OCI-LY7 (cell line): ENCODE results near the gene AHCTF1. TPM values are rescaled to one million over a fixed set of nuclear protein-coding genes. Genes with fewer than 3 reads are reported as not detected.

ENCODE experiments used
- Bru-seq: library from RNA; stranded (reverse); fragments of 400-500 nt; gene quantifications from one replicate; lab custom pipeline; 2021; lab: Mats Ljungman, UMichigan
- BruChase-seq, 2 experiments: library from RNA; stranded (reverse); fragments of 400-500 nt; gene quantifications; one replicate each; lab custom pipeline; 2021; lab: Mats Ljungman, UMichigan
- BruUV-seq: library from RNA; stranded (reverse); fragments of 400-500 nt; replicated peaks from 2 replicates; lab custom pipeline; 2021; lab: Mats Ljungman, UMichigan
- CTCF ChIA-PET: fragments of 300-600 bp; sonication (Branson Sonifier 250); formaldehyde crosslinking; loops from one replicate; lab custom pipeline; 2022; ENCODE audit warnings: antibody characterized with exemption; ENCODE audit not compliant: unreplicated experiment; lab: Charles Lee
- POLR2A ChIA-PET: fragments of 300-600 bp; sonication (Branson Sonifier 250); formaldehyde crosslinking; loops from one replicate; lab custom pipeline; 2022; ENCODE audit warnings: antibody characterized with exemption; lab: Charles Lee
- DNase-seq: peaks from one replicate; pipeline ENCODE4 v3.0.0-alpha.2; 2015; ENCODE audit warnings: low spot score
- H2AFZ ChIP-seq: fragments of 200-600 bp; sonication (generic), shearing (Covaris generic); 2 replicates; pipeline ENCODE4 v1.6.1; 2014; ENCODE audit warnings: mild to moderate bottlenecking, antibody characterized with exemption, low read length, moderate library complexity
- H3K27ac ChIP-seq: fragments of 200-600 bp; sonication (generic); 2 replicates; pipeline ENCODE4 v1.5.1; 2014; ENCODE audit warnings: mixed run types, low read depth, mild to moderate bottlenecking, moderate library complexity, low read length, inconsistent platforms; ENCODE audit not compliant: poor library complexity, severe bottlenecking
- H3K36me3 ChIP-seq: fragments of 200-600 bp; sonication (generic); 2 replicates; pipeline ENCODE4 v1.6.1; 2014; ENCODE audit warnings: mild to moderate bottlenecking, antibody characterized with exemption, low read length, moderate library complexity, mixed read lengths; ENCODE audit not compliant: insufficient read depth
- H3K4me1 ChIP-seq: fragments of 200-600 bp; sonication (generic); 2 replicates; pipeline ENCODE4 v1.5.1; 2014; ENCODE audit warnings: mild to moderate bottlenecking, low read length; ENCODE audit not compliant: insufficient read depth, poor library complexity, severe bottlenecking
- H3K4me2 ChIP-seq: fragments of 200-600 bp; sonication (generic); 2 replicates; pipeline ENCODE4 v1.6.1; 2014; ENCODE audit warnings: mild to moderate bottlenecking, low read length
- H3K4me3 ChIP-seq: fragments of 200-600 bp; sonication (generic); 2 replicates; pipeline ENCODE4 v1.5.1; 2014; ENCODE audit warnings: mild to moderate bottlenecking, low read depth, low read length; ENCODE audit not compliant: poor library complexity, severe bottlenecking
- H3K79me2 ChIP-seq: fragments of 200-600 bp; sonication (generic); 2 replicates; pipeline ENCODE4 v1.6.1; 2016; ENCODE audit warnings: low read depth, mild to moderate bottlenecking, low read length, moderate library complexity, mixed read lengths; ENCODE audit not compliant: insufficient read depth
- H3K9me2 ChIP-seq: fragments of 200-600 bp; sonication (generic); 2 replicates; pipeline ENCODE4 v1.6.1; 2016; ENCODE audit warnings: mild to moderate bottlenecking, low read length, mixed read lengths; ENCODE audit not compliant: insufficient read depth
- H3K9me3 ChIP-seq: fragments of 200-600 bp; sonication (generic); 2 replicates; pipeline ENCODE4 v1.6.1; 2014; ENCODE audit warnings: mild to moderate bottlenecking, mixed run types, low read length, mixed read lengths
- H4K20me1 ChIP-seq: fragments of 200-600 bp; sonication (generic); 2 replicates; pipeline ENCODE4 v1.6.1; 2014; ENCODE audit warnings: mild to moderate bottlenecking, antibody characterized with exemption, low read length, moderate library complexity, mixed read lengths; ENCODE audit not compliant: insufficient read depth
- EZH2phosphoT487 ChIP-seq: fragments of 200-600 bp; sonication (generic); IDR thresholded peaks from 2 replicates; pipeline ENCODE4 v1.6.1; 2018; ENCODE audit warnings: low read depth, borderline replicate concordance, mild to moderate bottlenecking, mixed run types, antibody characterized with exemption, low read length, moderate library complexity, mixed read lengths
- intact Hi-C: fragments of 100-400 bp; cut with micrococcal nuclease; formaldehyde crosslinking; loops from one replicate; pipeline ENCODE4 v1.10.0; 2022; ENCODE audit not compliant: unreplicated experiment
- long read RNA-seq: library from polyadenylated mRNA; stranded (forward); transcript quantifications from one replicate; pipeline ENCODE4 v2.0.0, GENCODE V29; 2022
- total RNA-seq, 2 experiments: library from RNA; depleted of rRNA in 1 of 2; stranded (reverse); fragments of >200 nt in 1 of 2; shearing (Covaris generic) in 1 of 2; gene quantifications; 2 replicates each; pipeline ENCODE4 v1.2.3, GENCODE V29; 2014 to 2022
- TF ChIP-seq, protein P1 (sequence below): fragments of 200-600 bp; sonication (generic); conservative IDR thresholded peaks from 2 replicates; pipeline ENCODE4 v1.5.1; 2014; ENCODE audit warnings: mild to moderate bottlenecking, antibody characterized with exemption, low read length, moderate library complexity, mixed read lengths

Gene AHCTF1, protein sequence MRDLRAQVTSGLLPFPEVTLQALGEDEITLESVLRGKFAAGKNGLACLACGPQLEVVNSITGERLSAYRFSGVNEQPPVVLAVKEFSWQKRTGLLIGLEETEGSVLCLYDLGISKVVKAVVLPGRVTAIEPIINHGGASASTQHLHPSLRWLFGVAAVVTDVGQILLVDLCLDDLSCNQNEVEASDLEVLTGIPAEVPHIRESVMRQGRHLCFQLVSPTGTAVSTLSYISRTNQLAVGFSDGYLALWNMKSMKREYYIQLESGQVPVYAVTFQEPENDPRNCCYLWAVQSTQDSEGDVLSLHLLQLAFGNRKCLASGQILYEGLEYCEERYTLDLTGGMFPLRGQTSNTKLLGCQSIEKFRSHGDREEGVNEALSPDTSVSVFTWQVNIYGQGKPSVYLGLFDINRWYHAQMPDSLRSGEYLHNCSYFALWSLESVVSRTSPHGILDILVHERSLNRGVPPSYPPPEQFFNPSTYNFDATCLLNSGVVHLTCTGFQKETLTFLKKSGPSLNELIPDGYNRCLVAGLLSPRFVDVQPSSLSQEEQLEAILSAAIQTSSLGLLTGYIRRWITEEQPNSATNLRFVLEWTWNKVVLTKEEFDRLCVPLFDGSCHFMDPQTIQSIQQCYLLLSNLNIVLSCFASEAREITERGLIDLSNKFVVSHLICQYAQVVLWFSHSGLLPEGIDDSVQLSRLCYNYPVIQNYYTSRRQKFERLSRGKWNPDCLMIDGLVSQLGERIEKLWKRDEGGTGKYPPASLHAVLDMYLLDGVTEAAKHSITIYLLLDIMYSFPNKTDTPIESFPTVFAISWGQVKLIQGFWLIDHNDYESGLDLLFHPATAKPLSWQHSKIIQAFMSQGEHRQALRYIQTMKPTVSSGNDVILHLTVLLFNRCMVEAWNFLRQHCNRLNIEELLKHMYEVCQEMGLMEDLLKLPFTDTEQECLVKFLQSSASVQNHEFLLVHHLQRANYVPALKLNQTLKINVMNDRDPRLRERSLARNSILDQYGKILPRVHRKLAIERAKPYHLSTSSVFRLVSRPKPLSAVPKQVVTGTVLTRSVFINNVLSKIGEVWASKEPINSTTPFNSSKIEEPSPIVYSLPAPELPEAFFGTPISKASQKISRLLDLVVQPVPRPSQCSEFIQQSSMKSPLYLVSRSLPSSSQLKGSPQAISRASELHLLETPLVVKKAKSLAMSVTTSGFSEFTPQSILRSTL (N-terminal part only)
- total RNA-seq (2014; rRNA removed; shearing (Covaris generic)) = 36.4 and 38.5 TPM in 2 replicates
- total RNA-seq (2022) = 55.8 and 57.7 TPM in 2 replicates
- percentile 95 among the genes with signal in this experiment for Bru-seq, nascent RNA
- percentile 90 among the genes with signal in this experiment for BruChase-seq, experiment 1, labeled RNA remaining after a 6-hour chase
- percentile 95 among the genes with signal in this experiment for BruChase-seq, experiment 2, labeled RNA remaining after a 2-hour chase
- long read RNA-seq, full-length matches to known transcripts = 46 of 73 reads
- long read RNA-seq, partial matches to known transcripts = 13 of 73 reads
- long read RNA-seq, other reads (novel, unspliced or antisense) = 14 of 73 reads

- no peaks in the 10 kb centered on the region for H3K9me3 ChIP-seq
- H3K4me3 ChIP-seq = peak within 1 kb of the TSS; percentile 95
- intact Hi-C loops = loop anchor here (1.0 to 5.0 kb wide), 4 partner anchors 77 to 365 kb away; partner anchors contain the start of genes CNST, TFB2M, ZNF670 and ZNF695
- no peak for TF ChIP-seq EZH2phosphoT487
- TF ChIP-seq, protein P1, sequence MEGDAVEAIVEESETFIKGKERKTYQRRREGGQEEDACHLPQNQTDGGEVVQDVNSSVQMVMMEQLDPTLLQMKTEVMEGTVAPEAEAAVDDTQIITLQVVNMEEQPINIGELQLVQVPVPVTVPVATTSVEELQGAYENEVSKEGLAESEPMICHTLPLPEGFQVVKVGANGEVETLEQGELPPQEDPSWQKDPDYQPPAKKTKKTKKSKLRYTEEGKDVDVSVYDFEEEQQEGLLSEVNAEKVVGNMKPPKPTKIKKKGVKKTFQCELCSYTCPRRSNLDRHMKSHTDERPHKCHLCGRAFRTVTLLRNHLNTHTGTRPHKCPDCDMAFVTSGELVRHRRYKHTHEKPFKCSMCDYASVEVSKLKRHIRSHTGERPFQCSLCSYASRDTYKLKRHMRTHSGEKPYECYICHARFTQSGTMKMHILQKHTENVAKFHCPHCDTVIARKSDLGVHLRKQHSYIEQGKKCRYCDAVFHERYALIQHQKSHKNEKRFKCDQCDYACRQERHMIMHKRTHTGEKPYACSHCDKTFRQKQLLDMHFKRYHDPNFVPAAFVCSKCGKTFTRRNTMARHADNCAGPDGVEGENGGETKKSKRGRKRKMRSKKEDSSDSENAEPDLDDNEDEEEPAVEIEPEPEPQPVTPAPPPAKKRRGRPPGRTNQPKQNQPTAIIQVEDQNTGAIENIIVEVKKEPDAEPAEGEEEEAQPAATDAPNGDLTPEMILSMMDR = no peak
- POLR2A ChIA-PET = interaction anchor here (0.5 to 1.3 kb wide), 8 partner anchors 11 to 356 kb away, joined by 3 to 5 read pairs (median 3); partner anchors contain the start of gene ZNF670
- no peaks in the 10 kb centered on the region for H3K9me2 ChIP-seq
- DNase-seq = peak; percentile 97
- peak within 1 kb of the TSS; percentile 88 for H3K27ac ChIP-seq
- peak within 1 kb of the TSS; percentile 95 for H2AFZ ChIP-seq
- BruUV-seq = no TSS peak
- peaks cover 10% of the 10 kb centered on the region for H3K4me1 ChIP-seq
- peaks cover 39% of the 10 kb centered on the region for H3K36me3 ChIP-seq
- H3K4me2 ChIP-seq = peak within 1 kb of the TSS; percentile 94
- CTCF ChIA-PET = no interaction called here
- H3K79me2 ChIP-seq = peaks cover 44% of the 10 kb centered on the region
- H4K20me1 ChIP-seq = peaks cover 6% of the 10 kb centered on the region; the same call in 1 of the 2 replicates
Observed at GRCh38 chr1:246931549-246932365, at the start of gene AHCTF1. Gene AHCTF1 (minus strand): TSS chr1:246931948. CDS start chr1:246918370, 13,578 bp downstream.

GRCh38 chr1:246978785-246979184, 47.0 kb upstream of the AHCTF1 start:
- Histone ChIP-seq H3K4me1 (no peaks in the 10 kb centered on the region), H3K27ac (no peak overlapping the region), H3K4me3 (no peak overlapping the region), H3K36me3 (peaks cover 19% of the 10 kb centered on the region; the same call in 1 of the 2 replicates), H2AFZ (no peak overlapping the region), H3K9me2 (no peaks in the 10 kb centered on the region), H3K9me3 (no peaks in the 10 kb centered on the region), H4K20me1 (no peaks in the 10 kb centered on the region), H3K4me2 (no peak overlapping the region), H3K79me2 (no peaks in the 10 kb centered on the region)
- no peak for TF ChIP-seq EZH2phosphoT487
- TF ChIP-seq, protein P1 = no peak
- intact Hi-C loops = no loop called here
- no peak for DNase-seq
- ChIA-PET CTCF (no interaction called here), POLR2A (no interaction called here)
- no TSS peak for BruUV-seq
